DND-41 (cell line): Measurements from ENCODE around the gene CD93.

Experiments used
- ATAC-seq: fragments of 200-7000 bp; cut with Tn5 transposase; 3 replicates; pipeline ENCODE4 v1.9.1; 2021; ENCODE audit warnings: low read depth; ENCODE audit not compliant: insufficient read depth
- DNase-seq: peaks from one replicate; pipeline ENCODE4 v3.0.0-alpha.2; 2020
- H2AFZ ChIP-seq: 2 replicates; pipeline ENCODE4 v1.6.0; 2012; ENCODE audit warnings: low read depth, low read length
- H3K27ac ChIP-seq: 2 replicates; pipeline ENCODE4 v1.5.1; 2012; ENCODE audit warnings: low read length, inconsistent platforms
- H3K27me3 ChIP-seq: fragments of 200-600 bp; sonication (generic); 2 replicates; pipeline ENCODE4 v1.6.0; 2012; ENCODE audit warnings: low read length, mild to moderate bottlenecking, inconsistent platforms; ENCODE audit not compliant: insufficient read depth, poor library complexity
- H3K36me3 ChIP-seq: 2 replicates; pipeline ENCODE4 v1.5.1; 2012; ENCODE audit warnings: low read length, inconsistent platforms; ENCODE audit not compliant: insufficient read depth
- H3K4me1 ChIP-seq: 2 replicates; pipeline ENCODE4 v1.5.1; 2012; ENCODE audit warnings: mild to moderate bottlenecking, low read length; ENCODE audit not compliant: insufficient read depth
- H3K4me2 ChIP-seq: 2 replicates; pipeline ENCODE4 v1.6.0; 2012; ENCODE audit warnings: mild to moderate bottlenecking, moderate library complexity, low read length, inconsistent platforms; ENCODE audit not compliant: insufficient read depth
- H3K4me3 ChIP-seq, 2 experiments: fragments of 200-600 bp in 1 of 2; shearing (Covaris generic) in 1 of 2; 2 replicates each; pipeline ENCODE4 v1.5.1; 2012 to 2016; ENCODE audit warnings: inconsistent platforms in 2 of 2, low read length in 2 of 2, mild to moderate bottlenecking in 2 of 2, low read depth in 1 of 2, moderate library complexity in 1 of 2
- H3K79me2 ChIP-seq: 2 replicates; pipeline ENCODE4 v1.6.0; 2012; ENCODE audit warnings: low read length, inconsistent platforms; ENCODE audit not compliant: insufficient read depth
- H3K9ac ChIP-seq: 2 replicates; pipeline ENCODE4 v1.6.0; 2012; ENCODE audit warnings: low read depth, mild to moderate bottlenecking, inconsistent platforms, low read length, moderate library complexity
- H3K9me3 ChIP-seq: 2 replicates; pipeline ENCODE4 v1.5.1; 2012; ENCODE audit warnings: low read length, moderate library complexity, mild to moderate bottlenecking, inconsistent platforms; ENCODE audit not compliant: insufficient read depth, severe bottlenecking
- H4K20me1 ChIP-seq: 2 replicates; pipeline ENCODE4 v1.6.0; 2012; ENCODE audit warnings: low read length; ENCODE audit not compliant: insufficient read depth
- CTCF ChIP-seq: IDR thresholded peaks from 2 replicates; pipeline ENCODE4 v1.5.1; 2012; ENCODE audit warnings: borderline replicate concordance, low read length, moderate library complexity, mild to moderate bottlenecking; ENCODE audit not compliant: poor library complexity, severe bottlenecking; ENCODE audit errors: extremely low read depth
- EZH2 ChIP-seq: IDR thresholded peaks from 3 replicates; pipeline ENCODE4 v1.6.1; 2012; ENCODE audit warnings: borderline replicate concordance, low read depth, mild to moderate bottlenecking, moderate library complexity, low read length, inconsistent platforms; ENCODE audit not compliant: severe bottlenecking

Gene CD93

GRCh38 chr20:23101696-23102406, 15.7 kb upstream of the CD93 start:
- ATAC-seq (no peak), DNase-seq (no peak)
- no peaks in the 10 kb centered on the region for H4K20me1 ChIP-seq
- no peak overlapping the region for H3K4me3 ChIP-seq
- no peaks in the 10 kb centered on the region for H3K27me3 ChIP-seq
- H2AFZ ChIP-seq = 0 out of 2 replicates have a peak overlapping the region, but pooled peaks have one; percentile 15
- no peaks in the 10 kb centered on the region for H3K4me1 ChIP-seq
- H3K36me3 ChIP-seq = no peaks in the 10 kb centered on the region
- no peak overlapping the region for H3K4me2 ChIP-seq
- TF ChIP-seq CTCF (no peak), EZH2 (no peak)
- no peak overlapping the region for H3K27ac ChIP-seq
- H3K9ac ChIP-seq = no peak overlapping the region
- H3K79me2 ChIP-seq = no peaks in the 10 kb centered on the region
- H3K9me3 ChIP-seq = no peaks in the 10 kb centered on the region

- Histone ChIP-seq H3K9ac (no peak overlapping the region), H3K27me3 (no peaks in the 10 kb centered on the region)
Observed at GRCh38 chr20:23100720-23101107, 14.6 kb upstream of the CD93 start.

GRCh38 chr20:23099791-23100719, 13.9 kb upstream of the CD93 start:
- H3K9me3 ChIP-seq = no peaks in the 10 kb centered on the region
- no peak for DNase-seq
- no peak overlapping the region for H3K4me2 ChIP-seq

More at GRCh38 chr20:23100720-23101107, 14.6 kb upstream of the CD93 start:
- no peak overlapping the region for H3K4me2 ChIP-seq
- DNase-seq = no peak
- H3K79me2 ChIP-seq = no peaks in the 10 kb centered on the region
- no peaks in the 10 kb centered on the region for H3K4me1 ChIP-seq
- H3K36me3 ChIP-seq = no peaks in the 10 kb centered on the region
- TF ChIP-seq CTCF = no peak
- TF ChIP-seq EZH2 = no peak
- H2AFZ ChIP-seq = no peak overlapping the region
- H3K4me3 ChIP-seq = no peak overlapping the region
- H3K9me3 ChIP-seq = no peaks in the 10 kb centered on the region
- H3K27ac ChIP-seq = no peak overlapping the region
- ATAC-seq = no peak
- H4K20me1 ChIP-seq = no peaks in the 10 kb centered on the region

More at GRCh38 chr20:23099791-23100719, 13.9 kb upstream of the CD93 start:
- Histone ChIP-seq H3K36me3 (no peaks in the 10 kb centered on the region), H3K27me3 (no peaks in the 10 kb centered on the region), H4K20me1 (no peaks in the 10 kb centered on the region), H3K9ac (no peak overlapping the region), H3K4me1 (no peaks in the 10 kb centered on the region), H3K79me2 (no peaks in the 10 kb centered on the region), H3K27ac (no peak overlapping the region), H3K4me3 (no peak overlapping the region), H2AFZ (no peak overlapping the region)
- no peak for TF ChIP-seq EZH2
- TF ChIP-seq CTCF = no peak
- no peak for ATAC-seq
